Lower leg skin (tissue), 3 donors: ENCODE data around the gene RALGAPA1.

ENCODE experiments used
- POLR2A ChIP-seq, 2 donors: fragments of 450-650 bp; IDR thresholded peaks; one replicate each; pipeline ENCODE4 v1.6.1; 2016 to 2017; ENCODE audit warnings: antibody characterized with exemption in 2 of 2, mild to moderate bottlenecking in 1 of 2, moderate library complexity in 1 of 2
- TF ChIP-seq, protein P1 (sequence below), 3 donors: fragments of 450-650 bp; IDR thresholded peaks; one replicate each; pipeline ENCODE4 v1.5.1; 2016; ENCODE audit warnings: antibody characterized with exemption in 3 of 3, mild to moderate bottlenecking in 3 of 3, moderate library complexity in 2 of 3

DNA sequence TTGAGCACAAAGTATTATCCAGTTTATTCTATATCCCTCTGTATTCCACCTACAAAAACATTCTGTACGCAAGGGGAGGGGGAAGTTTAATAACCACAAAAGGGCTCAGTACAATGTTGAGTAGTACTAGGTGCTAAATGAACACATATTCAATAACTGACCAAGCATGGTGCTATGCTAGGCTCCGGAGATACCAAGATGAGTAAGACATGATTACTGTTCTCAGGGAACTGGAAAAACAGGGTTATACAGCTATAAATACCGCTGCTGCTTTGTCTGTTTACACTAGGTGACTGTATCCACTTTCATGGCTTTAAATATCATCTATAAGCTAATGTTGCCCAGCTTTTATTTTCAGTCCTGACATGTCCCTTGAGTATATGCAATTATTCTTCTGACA is 139.3 kb downstream of the RALGAPA1 start:
- TF ChIP-seq, protein P1, sequence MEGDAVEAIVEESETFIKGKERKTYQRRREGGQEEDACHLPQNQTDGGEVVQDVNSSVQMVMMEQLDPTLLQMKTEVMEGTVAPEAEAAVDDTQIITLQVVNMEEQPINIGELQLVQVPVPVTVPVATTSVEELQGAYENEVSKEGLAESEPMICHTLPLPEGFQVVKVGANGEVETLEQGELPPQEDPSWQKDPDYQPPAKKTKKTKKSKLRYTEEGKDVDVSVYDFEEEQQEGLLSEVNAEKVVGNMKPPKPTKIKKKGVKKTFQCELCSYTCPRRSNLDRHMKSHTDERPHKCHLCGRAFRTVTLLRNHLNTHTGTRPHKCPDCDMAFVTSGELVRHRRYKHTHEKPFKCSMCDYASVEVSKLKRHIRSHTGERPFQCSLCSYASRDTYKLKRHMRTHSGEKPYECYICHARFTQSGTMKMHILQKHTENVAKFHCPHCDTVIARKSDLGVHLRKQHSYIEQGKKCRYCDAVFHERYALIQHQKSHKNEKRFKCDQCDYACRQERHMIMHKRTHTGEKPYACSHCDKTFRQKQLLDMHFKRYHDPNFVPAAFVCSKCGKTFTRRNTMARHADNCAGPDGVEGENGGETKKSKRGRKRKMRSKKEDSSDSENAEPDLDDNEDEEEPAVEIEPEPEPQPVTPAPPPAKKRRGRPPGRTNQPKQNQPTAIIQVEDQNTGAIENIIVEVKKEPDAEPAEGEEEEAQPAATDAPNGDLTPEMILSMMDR (IDR thresholded peaks at IDR 0.05), result no peak
- no peak for TF ChIP-seq POLR2A (IDR thresholded peaks at IDR 0.05)
